ENCODE data around the gene TMEM33.
A peak's percentile ranks its signal among the peaks of the same experiment; 100 is the strongest.

Gene TMEM33

GRCh38 chr4:41934901-41935651, at the start of gene TMEM33:
TMEM33 (plus strand) TSS chr4:41935429; CDS start chr4:41935485, 56 bp downstream.
- no peak for TF ChIP-seq CTCF (conservative IDR thresholded peaks at IDR 0.05; ENCODE audit: control insufficient read depth, insufficient read depth, low read depth, low read length)
- H3K4me3 ChIP-seq (ENCODE audit: control insufficient read depth, low read depth, low read length), result peak within 1 kb of the TSS; percentile 90
- DNase-seq (ENCODE audit: low read depth), result peak; percentile 81

- H3K4me3 ChIP-seq (ENCODE audit: control insufficient read depth, low read depth, low read length), result no peak overlapping the region
- no peak for DNase-seq (ENCODE audit: low read depth)
- no peak for TF ChIP-seq CTCF (conservative IDR thresholded peaks at IDR 0.05; ENCODE audit: control insufficient read depth, insufficient read depth, low read depth, low read length)
Measured at GRCh38 chr4:41885456-41885855, 49.8 kb upstream of the TMEM33 start.

GRCh38 chr4:41887277-41887676, 48.0 kb upstream of the TMEM33 start:
- H3K4me3 ChIP-seq (ENCODE audit: control insufficient read depth, low read depth, low read length), result no peak overlapping the region
- no peak for TF ChIP-seq CTCF (conservative IDR thresholded peaks at IDR 0.05; ENCODE audit: control insufficient read depth, insufficient read depth, low read depth, low read length)
- no peak for DNase-seq (ENCODE audit: low read depth)

GRCh38 chr4:41887821-41888686, 47.2 kb upstream of the TMEM33 start:
- H3K4me3 ChIP-seq (ENCODE audit: control insufficient read depth, low read depth, low read length), result no peak overlapping the region
- TF ChIP-seq CTCF (conservative IDR thresholded peaks at IDR 0.05; ENCODE audit: control insufficient read depth, insufficient read depth, low read depth, low read length), result peak; percentile 80
- peak; percentile 61 for DNase-seq (ENCODE audit: low read depth)

- no peak for TF ChIP-seq CTCF (conservative IDR thresholded peaks at IDR 0.05; ENCODE audit: control insufficient read depth, insufficient read depth, low read depth, low read length)
- H3K4me3 ChIP-seq (ENCODE audit: control insufficient read depth, low read depth, low read length), result no peak overlapping the region
- DNase-seq (ENCODE audit: low read depth), result no peak
Measured at GRCh38 chr4:41888687-41889074, 46.5 kb upstream of the TMEM33 start.

GRCh38 chr4:41889317-41889716, 45.9 kb upstream of the TMEM33 start:
- no peak overlapping the region for H3K4me3 ChIP-seq (ENCODE audit: control insufficient read depth, low read depth, low read length)
- DNase-seq (ENCODE audit: low read depth), result no peak
- TF ChIP-seq CTCF (conservative IDR thresholded peaks at IDR 0.05; ENCODE audit: control insufficient read depth, insufficient read depth, low read depth, low read length), result no peak
